Activated CD4-positive, alpha-beta T cell treated with anti-CD3 and anti-CD28 coated beads for 1 hour (primary cell): Measurements from ENCODE around the gene ZNF793.

ENCODE experiments used
- DNase-seq: peaks from one replicate; pipeline ENCODE4 v3.0.0-alpha.2; 2020

ZNF793 gene

DNA sequence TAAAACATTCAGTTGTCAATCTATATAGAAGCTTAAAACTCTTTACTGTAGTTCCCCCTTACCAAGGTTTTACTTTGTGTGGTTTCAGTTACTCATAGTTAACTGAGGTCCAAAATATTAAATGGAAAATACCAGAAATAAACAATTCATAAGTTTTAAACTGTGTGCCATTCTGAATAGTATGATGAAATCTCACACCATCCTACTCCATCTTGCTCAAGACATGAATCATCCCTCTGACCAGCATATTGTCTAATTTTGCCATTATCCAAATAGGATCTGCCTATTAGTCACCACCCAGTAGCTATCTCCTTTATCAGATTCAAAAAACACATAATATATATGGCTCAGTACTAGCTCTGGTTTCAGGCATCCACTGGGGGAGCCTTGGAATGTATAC lies 65.5 kb downstream of the ZNF793 start:
- DNase-seq = no peak

DNA sequence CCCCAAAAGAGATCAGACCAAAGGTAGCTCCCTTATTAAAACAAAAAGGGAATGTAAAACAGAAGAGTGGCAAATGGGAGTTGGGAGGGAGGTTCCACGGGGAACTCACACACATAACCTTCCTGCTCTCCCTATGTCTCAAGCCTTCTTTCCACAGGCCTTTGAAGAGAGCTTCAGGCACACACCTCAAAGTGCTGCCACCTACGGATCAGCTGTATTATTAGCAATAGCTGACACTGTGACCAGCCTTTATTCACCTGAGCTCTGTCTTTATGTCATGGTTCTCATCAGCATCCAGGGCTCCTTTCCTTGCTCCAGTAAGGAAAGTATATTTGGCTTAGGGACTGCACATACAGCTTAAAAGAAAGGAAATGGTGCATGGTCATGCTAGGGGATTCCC lies 76.6 kb downstream of the ZNF793 start:
- DNase-seq = no peak
